SU-DHL-6 (cell line): ENCODE data around the gene NAV2.

Experiments
- H2AFZ ChIP-seq: fragments of 200-600 bp; sonication (generic); 2 replicates; pipeline ENCODE4 v1.6.1; 2014; ENCODE audit warnings: low read depth, mild to moderate bottlenecking, moderate library complexity, mixed read lengths, antibody characterized with exemption, low read length; ENCODE audit not compliant: severe bottlenecking
- H3F3A ChIP-seq: fragments of 200-600 bp; shearing (Covaris generic); 2 replicates; pipeline ENCODE4 v1.6.0; 2016; ENCODE audit warnings: antibody characterized with exemption, mild to moderate bottlenecking; ENCODE audit not compliant: insufficient read depth
- H3K27ac ChIP-seq: fragments of 200-600 bp; sonication (generic); 2 replicates; pipeline ENCODE4 v1.5.1; 2016; ENCODE audit warnings: low read depth, mild to moderate bottlenecking, low read length, moderate library complexity, mixed read lengths
- H3K27me3 ChIP-seq: fragments of 200-600 bp; sonication (generic), shearing (Covaris generic); 2 replicates; pipeline ENCODE4 v1.6.0; 2014; ENCODE audit warnings: mild to moderate bottlenecking, low read length
- H3K36me3 ChIP-seq: fragments of 200-600 bp; sonication (generic); 2 replicates; pipeline ENCODE4 v1.6.1; 2014; ENCODE audit warnings: mild to moderate bottlenecking, low read length, mixed read lengths
- H3K4me2 ChIP-seq: fragments of 300-600, 200-600 bp; shearing (Covaris generic), sonication (generic); 2 replicates; pipeline ENCODE4 v1.6.0; 2014; ENCODE audit warnings: low read length, low read depth, mild to moderate bottlenecking; ENCODE audit not compliant: poor library complexity, severe bottlenecking
- H3K4me3 ChIP-seq: fragments of 200-600 bp; sonication (generic); 2 replicates; pipeline ENCODE4 v1.5.1; 2014; ENCODE audit warnings: antibody characterized with exemption, low read length, mild to moderate bottlenecking, mixed read lengths; ENCODE audit not compliant: insufficient read depth, poor library complexity, severe bottlenecking
- H3K79me2 ChIP-seq: fragments of 200-600 bp; sonication (generic); 2 replicates; pipeline ENCODE4 v1.6.1; 2014; ENCODE audit warnings: mild to moderate bottlenecking, low read length, moderate library complexity; ENCODE audit not compliant: insufficient read depth
- H3K9ac ChIP-seq: fragments of 200-600 bp; sonication (generic); 2 replicates; pipeline ENCODE4 v1.7.0; 2014; ENCODE audit warnings: mild to moderate bottlenecking, low read length
- H3K9me2 ChIP-seq: fragments of 200-600 bp; sonication (generic); replicated peaks from 2 replicates; pipeline ENCODE4 v1.6.1; 2014; ENCODE audit warnings: low read length; ENCODE audit not compliant: insufficient read depth
- H3K9me3 ChIP-seq: fragments of 200-600 bp; sonication (generic); 2 replicates; pipeline ENCODE4 v1.6.1; 2014; ENCODE audit warnings: low read length, mixed read lengths; ENCODE audit not compliant: insufficient read depth
- H4K20me1 ChIP-seq: fragments of 200-600 bp; sonication (generic); 2 replicates; pipeline ENCODE4 v1.6.1; 2014; ENCODE audit warnings: low read depth, mild to moderate bottlenecking, antibody characterized with exemption, low read length, moderate library complexity, mixed read lengths
- EZH2phosphoT487 ChIP-seq: fragments of 200-600 bp; sonication (generic), shearing (Covaris generic); conservative IDR thresholded peaks from 2 replicates; pipeline ENCODE4 v1.6.1; 2018; ENCODE audit warnings: mild to moderate bottlenecking, antibody characterized with exemption, low read length, moderate library complexity, mixed read lengths
- TF ChIP-seq, protein P1 (sequence below): fragments of 200-600 bp; sonication (generic); IDR thresholded peaks from one replicate; pipeline ENCODE4 v1.5.1; 2017; ENCODE audit warnings: antibody characterized with exemption, mild to moderate bottlenecking, low read length, moderate library complexity; ENCODE audit not compliant: insufficient read depth, poor library complexity, severe bottlenecking

NAV2 gene

DNA sequence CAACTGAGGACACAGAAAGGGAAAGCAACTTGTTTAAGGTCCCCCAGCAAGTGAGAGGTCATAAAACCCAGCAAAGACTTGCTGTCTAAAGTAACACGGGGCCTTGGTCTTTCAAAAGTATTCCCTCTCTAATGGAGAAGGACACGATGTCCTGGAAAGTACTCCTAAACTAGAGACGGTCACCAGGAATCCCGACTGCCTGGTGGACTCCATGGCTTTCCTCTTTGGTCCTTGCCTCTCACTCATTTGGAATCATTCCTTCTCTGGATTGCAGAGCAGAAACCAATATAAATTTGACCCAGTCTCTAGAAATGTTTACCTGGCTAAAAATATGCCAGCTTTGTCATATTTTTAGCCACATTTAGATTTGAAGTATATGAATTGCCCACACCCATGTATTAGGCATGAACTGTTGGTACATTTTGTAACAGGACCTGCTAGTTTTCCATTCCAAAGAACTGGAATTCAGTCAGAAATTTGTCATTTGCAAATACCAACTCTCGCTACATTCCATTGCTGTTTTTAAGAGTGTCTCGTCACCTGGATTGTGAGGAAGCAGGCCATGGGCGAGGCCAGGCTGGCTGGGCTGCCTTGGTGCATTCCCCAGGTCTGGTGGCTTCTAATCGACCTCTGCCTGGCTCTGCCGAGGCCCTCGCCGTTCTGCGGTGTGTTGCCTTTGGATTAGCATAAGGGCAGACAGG, 12.9 kb downstream of the NAV2 start:
- Histone ChIP-seq H3K79me2 (no peaks in the 10 kb centered on the region), H4K20me1 (no peaks in the 10 kb centered on the region)
- TF ChIP-seq EZH2phosphoT487, result no peak
- TF ChIP-seq, protein P1, sequence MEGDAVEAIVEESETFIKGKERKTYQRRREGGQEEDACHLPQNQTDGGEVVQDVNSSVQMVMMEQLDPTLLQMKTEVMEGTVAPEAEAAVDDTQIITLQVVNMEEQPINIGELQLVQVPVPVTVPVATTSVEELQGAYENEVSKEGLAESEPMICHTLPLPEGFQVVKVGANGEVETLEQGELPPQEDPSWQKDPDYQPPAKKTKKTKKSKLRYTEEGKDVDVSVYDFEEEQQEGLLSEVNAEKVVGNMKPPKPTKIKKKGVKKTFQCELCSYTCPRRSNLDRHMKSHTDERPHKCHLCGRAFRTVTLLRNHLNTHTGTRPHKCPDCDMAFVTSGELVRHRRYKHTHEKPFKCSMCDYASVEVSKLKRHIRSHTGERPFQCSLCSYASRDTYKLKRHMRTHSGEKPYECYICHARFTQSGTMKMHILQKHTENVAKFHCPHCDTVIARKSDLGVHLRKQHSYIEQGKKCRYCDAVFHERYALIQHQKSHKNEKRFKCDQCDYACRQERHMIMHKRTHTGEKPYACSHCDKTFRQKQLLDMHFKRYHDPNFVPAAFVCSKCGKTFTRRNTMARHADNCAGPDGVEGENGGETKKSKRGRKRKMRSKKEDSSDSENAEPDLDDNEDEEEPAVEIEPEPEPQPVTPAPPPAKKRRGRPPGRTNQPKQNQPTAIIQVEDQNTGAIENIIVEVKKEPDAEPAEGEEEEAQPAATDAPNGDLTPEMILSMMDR, result no peak

DNA sequence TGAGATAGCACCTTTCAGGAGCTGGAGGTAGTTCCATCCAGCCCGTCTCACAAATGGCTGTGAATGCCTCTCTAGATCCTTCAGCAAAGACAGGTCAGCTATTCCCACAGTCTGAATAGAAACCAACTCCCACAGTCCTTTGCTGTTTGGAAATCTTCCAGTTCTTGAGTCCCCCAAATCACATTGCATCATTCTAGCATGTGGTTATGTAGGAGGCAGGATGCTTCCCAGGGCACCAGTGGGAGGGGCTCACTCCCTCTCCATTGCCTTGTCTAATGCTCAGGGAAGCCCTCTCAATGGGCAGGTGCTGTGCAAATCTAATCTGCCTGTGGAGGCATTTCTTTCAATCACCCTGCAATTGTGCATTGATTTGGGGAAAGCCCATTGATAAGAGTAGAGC, 14.6 kb downstream of the NAV2 start:
- no peaks in the 10 kb centered on the region for H3K36me3 ChIP-seq

More for the DNA sequence above, 12.9 kb downstream of the NAV2 start:
- Histone ChIP-seq H3K27ac (no peak overlapping the region), H3K27me3 (no peaks in the 10 kb centered on the region), H3F3A (no peaks in the 10 kb centered on the region), H3K9ac (no peak overlapping the region), H2AFZ (no peak overlapping the region), H3K4me3 (no peak overlapping the region), H3K4me2 (no peak overlapping the region), H3K9me2 (no peaks in the 10 kb centered on the region), H3K36me3 (no peaks in the 10 kb centered on the region), H3K9me3 (no peaks in the 10 kb centered on the region)

DNA sequence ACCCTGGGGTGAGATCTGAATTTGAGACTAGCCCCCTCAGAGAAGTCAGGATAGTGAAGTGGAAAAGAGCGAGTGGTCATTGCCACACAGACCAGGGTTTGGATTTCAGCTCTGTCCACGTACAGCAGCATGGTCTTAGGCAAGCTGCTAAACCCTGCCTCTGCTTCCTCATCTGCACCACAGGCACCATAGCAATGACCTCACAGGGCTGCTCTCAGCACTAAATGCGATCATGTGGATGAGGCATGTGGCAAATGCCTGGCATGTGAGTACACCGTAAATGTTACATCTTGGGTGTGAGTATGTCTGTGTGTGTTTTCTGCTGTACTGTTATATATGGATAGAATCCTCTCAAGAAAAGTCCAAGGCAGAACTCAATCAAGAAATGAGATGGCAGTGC, 15.8 kb downstream of the NAV2 start:
- no peaks in the 10 kb centered on the region for H3K9me3 ChIP-seq
- no peaks in the 10 kb centered on the region for H3K9me2 ChIP-seq
- no peaks in the 10 kb centered on the region for H3K27me3 ChIP-seq
- no peak overlapping the region for H2AFZ ChIP-seq
- TF ChIP-seq, protein P1, result no peak
- TF ChIP-seq EZH2phosphoT487, result no peak
- H3F3A ChIP-seq, result no peaks in the 10 kb centered on the region
- H3K27ac ChIP-seq, result no peak overlapping the region
- H3K36me3 ChIP-seq, result no peaks in the 10 kb centered on the region
- no peaks in the 10 kb centered on the region for H3K79me2 ChIP-seq
- no peaks in the 10 kb centered on the region for H4K20me1 ChIP-seq
- no peak overlapping the region for H3K4me3 ChIP-seq
- no peak overlapping the region for H3K9ac ChIP-seq
- H3K4me2 ChIP-seq, result no peak overlapping the region

More for the DNA sequence above, 14.6 kb downstream of the NAV2 start:
- H3K79me2 ChIP-seq, result no peaks in the 10 kb centered on the region
- H3K9ac ChIP-seq, result no peak overlapping the region
- H3K9me3 ChIP-seq, result no peaks in the 10 kb centered on the region
- H2AFZ ChIP-seq, result no peak overlapping the region
- no peak overlapping the region for H3K4me3 ChIP-seq
- no peaks in the 10 kb centered on the region for H4K20me1 ChIP-seq
- H3K27ac ChIP-seq, result no peak overlapping the region
- H3K27me3 ChIP-seq, result no peaks in the 10 kb centered on the region
- H3F3A ChIP-seq, result no peaks in the 10 kb centered on the region
- no peak overlapping the region for H3K4me2 ChIP-seq
- H3K9me2 ChIP-seq, result no peaks in the 10 kb centered on the region
- TF ChIP-seq, protein P1, result no peak
- no peak for TF ChIP-seq EZH2phosphoT487
